Prostate gland (tissue), 2 donors: ENCODE measurements around the gene SPON2. TPM values are rescaled to one million over a fixed set of nuclear protein-coding genes. Genes with fewer than 3 reads are reported as not detected.
A peak's percentile ranks its signal among the peaks of the same experiment; 100 is the strongest.

Experiments
- DNase-seq: peaks from one replicate; pipeline ENCODE4 v3.0.0-alpha.2; 2019; ENCODE audit warnings: low spot score
- H3K27ac ChIP-seq, 2 donors: fragments of 200-600 bp; sonication (generic); 2 replicates each; pipeline ENCODE4 v1.5.1; 2017 to 2019
- H3K27me3 ChIP-seq: fragments of 200-600 bp; sonication (generic); replicated peaks from 2 replicates; pipeline ENCODE4 v1.5.1; 2019; ENCODE audit not compliant: insufficient read depth
- H3K36me3 ChIP-seq, 2 donors: fragments of 200-600 bp; sonication (generic); 1 replicate in 1 of 2; 2 replicates in 1 of 2; pipeline versions ENCODE4 v1.5.1 to v1.8.1; 2017 to 2019
- H3K4me1 ChIP-seq: fragments of 200-600 bp; sonication (generic); replicated peaks from 2 replicates; pipeline ENCODE4 v1.5.1; 2019
- H3K4me3 ChIP-seq, 2 donors: fragments of 200-600 bp; sonication (generic); 2 replicates each; pipeline ENCODE4 v1.5.1; 2017 to 2019
- H3K9me3 ChIP-seq: fragments of 200-600 bp; sonication (generic); 2 replicates; pipeline ENCODE4 v1.5.1; 2017
- CTCF ChIP-seq, 4 experiments: fragments of 200-600 bp in 2 of 4; fragments of 450-650 bp in 2 of 4; sonication (generic) in 2 of 4; IDR thresholded peaks; 1 replicate in 3 of 4; 2 replicates in 1 of 4; pipeline ENCODE4 v1.5.1; 2016 to 2019; ENCODE audit warnings: antibody characterized with exemption in 4 of 4, mild to moderate bottlenecking in 2 of 4, moderate library complexity in 2 of 4
- POLR2A ChIP-seq: fragments of 450-650 bp; IDR thresholded peaks from one replicate; pipeline ENCODE4 v1.6.1; 2016; ENCODE audit warnings: antibody characterized with exemption, mild to moderate bottlenecking
- POLR2AphosphoS5 ChIP-seq: sonication (generic); formaldehyde crosslinking; IDR thresholded peaks from one replicate; pipeline ENCODE4 v1.6.1; 2017; ENCODE audit warnings: antibody characterized with exemption
- WGBS: methylation state at CpG from one replicate; pipeline ENCODE4 v1.1.5; 2018; 5-methylcytosine and 5-hydroxymethylcytosine counted together
- intact Hi-C: fragments of 100-400 bp; cut with DNase I; formaldehyde crosslinking; loops from one replicate; pipeline ENCODE4 v1.14.2; 2022
- total RNA-seq, 2 donors: library from RNA; depleted of rRNA; stranded (reverse); fragments of >200 nt; gene quantifications; one replicate each; pipeline ENCODE4 v1.1.0, GENCODE V29; 2016

Gene SPON2
- total RNA-seq, result 100 to 1,000 TPM; 107 to 134 TPM

GRCh38 chr4:1172228-1172851 lies at the start of gene SPON2:
SPON2 (minus strand) TSS chr4:1172583.
- H3K4me3 ChIP-seq, result peak within 1 kb of the TSS; percentile 35 to 42
- intact Hi-C loops, result loop anchor here (5.0 kb wide), 1 partner anchor 40 kb away; no protein-coding TSS in a partner anchor
- WGBS, result 6% methylated on average over 54 of the region's 54 CpGs
- no peaks in the 10 kb centered on the region for H3K9me3 ChIP-seq
- peak within 1 kb of the TSS; percentile 47 to 68 for H3K27ac ChIP-seq
- DNase-seq, result no peak
- no peaks in the 10 kb centered on the region for H3K27me3 ChIP-seq
- no peak for TF ChIP-seq POLR2A
- no peak for TF ChIP-seq POLR2AphosphoS5
- TF ChIP-seq CTCF (IDR thresholded peaks at IDR 0.05), result no peak
- no peaks in the 10 kb centered on the region for H3K36me3 ChIP-seq
- H3K4me1 ChIP-seq, result peaks cover 3% of the 10 kb centered on the region

GRCh38 chr4:1221155-1221870 lies 48.9 kb upstream of the SPON2 start:
- H3K9me3 ChIP-seq, result no peaks in the 10 kb centered on the region
- no peak overlapping the region for H3K4me3 ChIP-seq
- peaks cover 7 to 27% of the 10 kb centered on the region in 2 donors for H3K36me3 ChIP-seq
- TF ChIP-seq CTCF (IDR thresholded peaks at IDR 0.05) (no peak), POLR2A (no peak), POLR2AphosphoS5 (no peak)
- H3K27ac ChIP-seq, result no peak overlapping the region
- no peak for DNase-seq
- no peaks in the 10 kb centered on the region for H3K27me3 ChIP-seq
- 88% methylated on average over 33 of the region's 33 CpGs for WGBS
- H3K4me1 ChIP-seq, result no peaks in the 10 kb centered on the region
- intact Hi-C loops, result no loop called here

- no peaks in the 10 kb centered on the region for H3K4me1 ChIP-seq
- no peak overlapping the region for H3K27ac ChIP-seq
- peaks cover 7 to 32% of the 10 kb centered on the region in 2 donors for H3K36me3 ChIP-seq
- intact Hi-C loops, result no loop called here
- TF ChIP-seq POLR2A, result no peak
- H3K4me3 ChIP-seq, result no peak overlapping the region
- no peaks in the 10 kb centered on the region for H3K9me3 ChIP-seq
- H3K27me3 ChIP-seq, result no peaks in the 10 kb centered on the region
- DNase-seq, result no peak
- WGBS, result 91% methylated on average over 16 of the region's 16 CpGs
Measured at GRCh38 chr4:1220566-1220965, 48.2 kb upstream of the SPON2 start.

- no peaks in the 10 kb centered on the region for H3K9me3 ChIP-seq
- intact Hi-C loops, result no loop called here
- no peaks in the 10 kb centered on the region for H3K4me1 ChIP-seq
- 92% methylated on average over 7 of the region's 7 CpGs for WGBS
- TF ChIP-seq POLR2AphosphoS5, result no peak
- no peak for TF ChIP-seq CTCF (IDR thresholded peaks at IDR 0.05)
- no peak for TF ChIP-seq POLR2A
- no peak for DNase-seq
- no peaks in the 10 kb centered on the region for H3K27me3 ChIP-seq
- H3K36me3 ChIP-seq, result peaks cover 5 to 23% of the 10 kb centered on the region in 2 donors
- no peak overlapping the region for H3K4me3 ChIP-seq
- H3K27ac ChIP-seq, result no peak overlapping the region
Measured at GRCh38 chr4:1219566-1219950, 47.2 kb upstream of the SPON2 start.

GRCh38 chr4:1218634-1219565 lies 46.5 kb upstream of the SPON2 start:
- Histone ChIP-seq H3K4me3 (no peak overlapping the region), H3K27me3 (no peaks in the 10 kb centered on the region), H3K4me1 (no peaks in the 10 kb centered on the region), H3K9me3 (no peaks in the 10 kb centered on the region), H3K27ac (no peak overlapping the region), H3K36me3 (peaks cover 5 to 16% of the 10 kb centered on the region in 2 donors)
- intact Hi-C loops, result no loop called here
- TF ChIP-seq POLR2A (no peak), CTCF (IDR thresholded peaks at IDR 0.05) (no peak), POLR2AphosphoS5 (no peak)
- 74% methylated on average over 21 of the region's 21 CpGs for WGBS
- DNase-seq, result no peak
